ENCODE results near the gene LENG1.

LENG1 gene

GRCh38 chr19:54162241-54162805 lies 2.8 kb upstream of the LENG1 start:
- peak; percentile 43 for DNase-seq

GRCh38 chr19:54160854-54161253 lies 1.3 kb upstream of the LENG1 start:
- DNase-seq: no peak

- no peak for DNase-seq
These were observed 776 bp upstream of the LENG1 start for GRCh38 chr19:54160182-54160811.

GRCh38 chr19:54158812-54159351 lies 639 bp downstream of the LENG1 start:
- no peak for DNase-seq

GRCh38 chr19:54156953-54157352 lies 2.6 kb downstream of the LENG1 start:
- no peak for DNase-seq

- DNase-seq: no peak
These were observed 3.0 kb downstream of the LENG1 start for GRCh38 chr19:54156490-54156889.

- DNase-seq: no peak
These were observed 3.8 kb downstream of the LENG1 start for GRCh38 chr19:54155694-54156093.

- DNase-seq: no peak
These were observed 4.7 kb downstream of the LENG1 start for GRCh38 chr19:54154603-54155345.

GRCh38 chr19:54153731-54154326 lies 5.7 kb downstream of the LENG1 start:
- DNase-seq: no peak

- no peak for DNase-seq
These were observed 6.5 kb downstream of the LENG1 start for GRCh38 chr19:54152878-54153524.

- no peak for DNase-seq
These were observed 7.3 kb downstream of the LENG1 start for GRCh38 chr19:54152267-54152666.

GRCh38 chr19:54151362-54152035 lies 8.0 kb downstream of the LENG1 start:
- DNase-seq: no peak

- DNase-seq: no peak
These were observed 10.3 kb downstream of the LENG1 start for GRCh38 chr19:54149021-54149812.

- no peak for DNase-seq
These were observed 11.4 kb downstream of the LENG1 start for GRCh38 chr19:54148158-54148557.

GRCh38 chr19:54147676-54148075 lies 11.8 kb downstream of the LENG1 start:
- no peak for DNase-seq

- DNase-seq: no peak
These were observed 13.9 kb downstream of the LENG1 start for GRCh38 chr19:54145541-54146158.

- no peak for DNase-seq
These were observed 17.2 kb downstream of the LENG1 start for GRCh38 chr19:54142166-54142780.

- DNase-seq: no peak
These were observed 18.2 kb downstream of the LENG1 start for GRCh38 chr19:54141356-54141755.

GRCh38 chr19:54138489-54139256 lies 20.8 kb downstream of the LENG1 start:
- no peak for DNase-seq
